ENCODE measurements around the gene RAB17.

RAB17 gene

GRCh38 chr2:237534380-237534779 lies 56.2 kb downstream of the RAB17 start:
- no peak for DNase-seq

GRCh38 chr2:237533668-237534161 lies 56.8 kb downstream of the RAB17 start:
- DNase-seq = no peak

GRCh38 chr2:237532160-237532559 lies 58.4 kb downstream of the RAB17 start:
- no peak for DNase-seq

- no peak for DNase-seq
These were observed 59.8 kb downstream of the RAB17 start for GRCh38 chr2:237530472-237531433.

GRCh38 chr2:237529452-237530402 lies 60.8 kb downstream of the RAB17 start:
- no peak for DNase-seq

GRCh38 chr2:237527766-237528165 lies 62.8 kb downstream of the RAB17 start:
- no peak for DNase-seq

- no peak for DNase-seq
These were observed 63.3 kb downstream of the RAB17 start for GRCh38 chr2:237527233-237527632.

- no peak for DNase-seq
These were observed 64.9 kb downstream of the RAB17 start for GRCh38 chr2:237525559-237526157.

- DNase-seq = no peak
These were observed 65.9 kb downstream of the RAB17 start for GRCh38 chr2:237524631-237525030.

Data from cerebellar nuclear complex (tissue), 1 donor.